Suppressor macrophage treated with lipopolysaccharide for 4 hours (primary cell): ENCODE data around the gene RBM25.
"Not testable (repeated sequence)": the region's sequence is repeated elsewhere in the genome, so short reads cannot be mapped to it uniquely, and the experiment has no call there.

Experiments used
- DNase-seq: peaks from one replicate; pipeline ENCODE4 v3.0.0-alpha.2; 2020

The RBM25 gene

DNA sequence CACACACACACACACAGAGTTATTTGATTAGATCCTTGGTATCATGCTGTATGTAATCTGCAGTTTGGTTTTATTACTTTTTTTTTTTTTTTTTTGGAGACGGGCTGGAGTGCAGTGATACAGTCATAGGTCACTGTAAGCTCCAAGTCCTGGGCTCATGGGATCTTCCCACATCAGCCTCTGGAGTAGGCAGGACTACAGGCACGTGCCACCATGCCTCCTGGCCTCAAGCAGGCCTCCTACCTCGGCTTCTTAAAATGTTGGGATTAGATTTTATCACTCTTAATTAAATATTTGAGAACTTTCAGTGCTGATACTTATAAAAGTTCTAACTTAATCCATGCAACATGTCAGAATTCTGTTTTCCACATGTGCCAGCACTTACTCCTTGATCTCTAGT, 46.7 kb downstream of the RBM25 start:
- no peak for DNase-seq

DNA sequence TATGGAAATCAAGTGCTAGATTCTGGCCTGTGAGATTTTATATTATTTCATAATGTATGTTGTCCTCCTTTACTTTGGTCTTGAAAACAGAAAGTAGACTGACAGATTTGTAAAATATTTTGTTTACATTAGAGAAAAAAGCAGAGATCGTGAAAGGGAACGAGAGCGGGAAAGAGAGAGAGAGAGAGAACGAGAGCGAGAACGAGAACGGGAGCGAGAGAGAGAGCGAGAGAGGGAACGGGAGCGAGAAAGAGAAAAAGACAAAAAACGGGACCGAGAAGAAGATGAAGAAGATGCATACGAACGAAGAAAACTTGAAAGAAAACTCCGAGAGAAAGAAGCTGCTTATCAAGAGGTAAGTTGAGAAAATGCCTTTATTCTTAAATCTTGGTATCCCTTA, 47.4 kb downstream of the RBM25 start:
- DNase-seq = no peak

DNA sequence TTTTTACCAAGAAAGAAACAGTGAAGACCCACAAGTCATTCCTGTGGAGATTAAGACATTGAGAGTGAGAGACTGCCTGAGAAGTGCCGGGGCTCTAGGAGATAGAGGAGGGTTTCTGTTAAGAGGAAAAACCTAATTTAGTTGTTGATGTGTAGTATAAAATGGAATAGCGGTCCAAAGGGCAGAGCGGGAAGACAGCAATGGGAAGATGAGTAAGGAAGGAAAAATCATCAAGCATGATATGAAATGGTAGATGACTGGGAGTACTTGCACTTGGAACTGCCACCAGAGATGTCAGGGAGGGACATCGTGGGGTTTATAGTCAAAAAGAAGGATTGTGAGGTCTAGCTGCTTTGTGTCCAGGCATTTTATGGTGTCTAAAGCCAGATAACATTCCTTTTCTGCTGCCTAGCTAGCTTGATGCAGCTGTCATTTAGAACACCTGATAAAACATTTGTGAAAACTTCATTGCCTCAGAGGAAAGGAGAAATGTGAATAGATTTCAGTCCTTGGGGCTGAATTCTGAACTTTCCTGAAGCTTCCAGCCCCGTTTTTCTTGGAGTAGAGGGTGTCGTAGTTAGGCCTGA, 57.8 kb downstream of the RBM25 start:
- DNase-seq = no peak

DNA sequence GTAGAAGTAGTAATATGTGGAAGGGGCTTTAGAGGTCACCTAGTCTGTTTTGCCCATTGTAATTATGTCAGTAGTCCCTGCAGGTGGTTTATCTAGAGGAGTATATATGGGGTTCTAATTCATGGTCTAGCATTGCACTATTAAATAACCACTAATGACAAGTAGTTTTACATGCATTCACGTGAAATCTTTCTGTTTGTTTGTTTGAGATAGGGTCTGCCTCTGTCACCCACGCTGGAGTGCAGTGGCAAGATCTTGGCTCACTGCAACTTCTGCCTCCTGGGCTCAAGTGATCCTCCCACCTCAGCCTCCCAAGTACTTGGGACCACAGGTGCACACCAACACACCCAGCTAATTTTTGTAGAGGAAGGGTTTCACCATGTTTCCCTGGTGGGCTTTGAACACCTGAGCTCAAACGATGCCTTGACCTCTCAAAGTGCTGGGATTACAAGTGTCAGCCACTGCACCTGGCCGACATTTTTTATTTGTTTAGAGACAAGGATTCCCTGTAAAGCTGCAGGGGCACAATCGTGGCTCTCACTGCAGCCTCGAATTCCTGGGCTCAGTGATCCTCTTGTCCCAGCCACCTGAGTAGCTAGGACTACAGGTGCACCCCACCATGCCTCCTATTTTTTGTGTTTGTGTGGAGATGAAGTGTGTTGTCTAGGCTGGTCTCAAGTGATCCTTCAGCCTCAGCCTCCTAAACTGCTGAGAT, 66.0 kb downstream of the RBM25 start:
- no peak for DNase-seq

DNA sequence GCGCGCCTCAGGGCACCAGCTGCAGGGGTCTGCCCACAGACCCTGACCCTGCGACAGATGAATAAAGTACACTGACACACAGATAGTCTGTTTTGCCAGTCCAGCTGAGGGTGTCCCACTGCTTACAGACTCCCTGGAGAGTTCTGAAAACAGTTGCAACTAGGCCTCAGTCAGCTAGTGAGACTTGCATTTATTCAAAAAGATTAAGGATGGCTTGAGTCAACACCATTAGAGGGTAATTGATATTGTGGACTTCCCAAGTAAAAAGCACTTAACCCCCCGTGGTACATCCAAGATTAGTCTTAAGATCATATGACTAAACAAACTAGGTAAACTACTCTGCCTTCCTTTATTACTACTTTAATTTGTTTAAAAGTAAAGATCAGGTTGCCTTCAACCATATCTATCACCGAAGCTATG, 66.8 kb downstream of the RBM25 start:
- DNase-seq = no peak

DNA sequence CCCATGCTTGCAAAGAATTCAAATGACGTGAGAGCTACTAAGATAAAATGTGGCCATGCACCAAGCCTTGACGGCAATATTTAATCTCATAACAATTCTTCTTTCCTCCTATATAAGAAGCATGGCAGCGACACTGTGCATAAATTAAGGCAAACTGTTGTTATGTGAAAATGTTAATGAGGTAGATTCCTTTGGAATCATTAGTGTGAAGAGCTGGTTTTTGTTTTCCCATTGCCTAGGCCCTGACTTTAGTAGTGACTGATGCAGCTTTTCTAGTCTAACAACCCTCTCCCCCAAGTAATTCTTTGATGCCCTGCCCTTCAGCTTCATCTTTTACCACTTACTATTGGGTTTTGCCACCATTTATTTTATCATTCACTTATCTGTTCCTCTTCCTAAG, 67.4 kb downstream of the RBM25 start:
- DNase-seq = no peak

DNA sequence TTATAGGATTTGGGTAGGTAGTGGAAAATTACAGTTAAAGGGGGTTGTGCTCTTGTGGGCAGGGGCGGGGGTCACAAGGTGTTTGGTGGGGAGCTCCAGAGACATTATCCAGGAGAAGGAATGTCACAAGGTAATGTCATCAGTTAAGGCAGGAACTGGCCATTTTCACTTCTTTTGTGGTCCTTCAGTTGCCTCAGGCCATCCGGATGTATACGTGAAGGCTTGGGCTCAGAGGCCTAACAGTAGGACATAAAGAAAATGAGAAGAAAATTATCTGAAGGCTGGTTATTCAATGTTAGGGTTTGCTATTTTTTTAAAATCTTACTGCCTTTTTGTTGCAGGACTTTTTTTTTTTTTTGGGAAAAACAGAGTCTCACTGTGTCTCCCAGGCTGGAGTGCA, 75.5 kb downstream of the RBM25 start:
- no peak for DNase-seq

DNA sequence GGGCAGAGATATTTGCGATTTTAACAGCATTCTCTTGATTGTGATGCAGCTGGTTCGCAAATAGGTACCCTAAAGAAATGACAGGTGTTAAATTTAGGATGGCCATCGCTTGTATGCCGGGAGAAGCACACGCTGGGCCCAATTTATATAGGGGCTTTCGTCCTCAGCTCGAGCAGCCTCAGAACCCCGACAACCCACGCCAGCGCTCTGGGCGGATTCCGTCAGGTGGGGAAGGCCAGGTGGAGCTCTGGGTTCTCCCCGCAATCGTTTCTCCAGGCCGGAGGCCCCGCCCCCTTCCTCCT, 77.7 kb downstream of the RBM25 start:
- no peak for DNase-seq

DNA sequence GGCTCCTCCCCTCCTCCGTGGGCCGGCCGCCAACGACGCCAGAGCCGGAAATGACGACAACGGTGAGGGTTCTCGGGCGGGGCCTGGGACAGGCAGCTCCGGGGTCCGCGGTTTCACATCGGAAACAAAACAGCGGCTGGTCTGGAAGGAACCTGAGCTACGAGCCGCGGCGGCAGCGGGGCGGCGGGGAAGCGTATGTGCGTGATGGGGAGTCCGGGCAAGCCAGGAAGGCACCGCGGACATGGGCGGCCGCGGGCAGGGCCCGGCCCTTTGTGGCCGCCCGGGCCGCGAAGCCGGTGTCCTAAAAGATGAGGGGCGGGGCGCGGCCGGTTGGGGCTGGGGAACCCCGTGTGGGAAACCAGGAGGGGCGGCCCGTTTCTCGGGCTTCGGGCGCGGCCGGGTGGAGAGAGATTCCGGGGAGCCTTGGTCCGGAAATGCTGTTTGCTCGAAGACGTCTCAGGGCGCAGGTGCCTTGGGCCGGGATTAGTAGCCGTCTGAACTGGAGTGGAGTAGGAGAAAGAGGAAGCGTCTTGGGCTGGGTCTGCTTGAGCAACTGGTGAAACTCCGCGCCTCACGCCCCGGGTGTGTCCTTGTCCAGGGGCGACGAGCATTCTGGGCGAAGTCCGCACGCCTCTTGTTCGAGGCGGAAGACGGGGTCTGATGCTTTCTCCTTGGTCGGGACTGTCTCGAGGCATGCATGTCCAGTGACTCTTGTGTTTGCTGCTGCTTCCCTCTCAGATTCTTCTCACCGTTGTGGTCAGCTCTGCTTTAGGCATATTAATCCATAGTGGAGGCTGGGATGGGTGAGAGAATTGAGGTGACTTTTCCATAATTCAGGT, 78.3 kb downstream of the RBM25 start, which contains the start of gene PSEN1:
Gene PSEN1 (plus strand): TSS at position 121 of the 839 bp plus-strand sequence. CDS start 11,513 bp downstream, outside the sequence.
- peak; percentile 98 for DNase-seq

DNA sequence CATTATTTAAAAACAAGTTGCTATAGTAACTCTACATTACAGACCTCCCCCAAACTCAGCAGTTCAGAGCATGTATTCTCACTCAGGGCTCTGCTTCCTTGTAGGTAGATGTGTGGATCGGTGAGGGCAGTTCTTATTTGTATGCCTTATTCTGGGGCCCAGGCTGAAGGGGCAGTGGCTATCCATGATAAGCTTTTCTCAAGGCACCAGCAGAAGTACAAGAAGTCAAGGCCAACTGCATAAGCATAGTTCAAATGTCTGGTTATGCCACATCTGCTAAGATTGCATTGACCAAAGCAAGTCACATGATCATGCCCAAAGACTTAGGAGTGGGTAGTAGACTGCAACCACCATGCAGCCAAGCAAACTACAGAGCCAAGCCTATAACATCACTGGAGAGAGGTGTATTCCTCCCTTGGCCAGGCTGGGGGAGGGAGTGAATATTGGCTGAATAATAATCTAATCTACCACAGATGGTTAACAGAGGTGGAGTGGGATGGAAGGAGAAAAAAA, 82.5 kb downstream of the RBM25 start:
- peak; percentile 8 for DNase-seq

DNA sequence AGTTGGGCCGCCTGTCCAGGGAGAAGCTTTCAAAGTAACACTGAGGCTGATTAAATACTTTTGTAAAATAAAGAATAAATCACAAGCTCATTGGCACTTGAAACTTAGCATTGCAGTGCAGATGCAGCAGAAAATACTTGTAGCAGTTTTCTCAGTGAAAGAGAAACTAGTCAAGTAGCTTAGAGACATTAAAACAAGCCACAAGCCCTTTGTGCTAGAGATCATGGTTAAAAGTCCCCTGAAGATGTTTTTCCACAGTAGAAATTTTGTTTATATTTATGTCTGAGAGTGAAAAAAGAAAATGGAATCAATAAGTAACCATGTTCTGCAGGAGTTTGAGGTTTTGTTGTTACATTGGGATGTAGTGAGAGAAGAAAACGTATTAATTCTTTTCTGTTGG, 83.9 kb downstream of the RBM25 start:
- no peak for DNase-seq

DNA sequence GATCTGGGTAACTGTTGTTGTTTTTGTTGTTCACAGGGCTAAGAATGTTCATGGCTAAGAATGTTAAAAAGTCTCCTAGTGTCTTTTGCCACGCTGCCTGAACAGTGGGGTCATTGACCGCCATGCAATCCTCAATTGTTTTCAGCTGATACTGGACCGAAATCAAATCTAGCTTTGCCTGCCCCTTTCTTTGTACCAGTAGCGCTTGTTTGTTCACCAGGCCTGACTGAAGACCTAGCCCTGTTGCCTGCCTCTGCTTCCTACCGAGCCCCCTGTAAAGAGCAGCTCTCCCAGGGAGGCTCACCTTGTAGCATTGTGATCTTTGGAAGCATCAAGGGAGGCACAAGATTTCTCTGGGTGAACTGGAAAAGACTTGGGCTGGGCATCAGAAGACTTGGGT, 84.7 kb downstream of the RBM25 start:
- DNase-seq = no peak

DNA sequence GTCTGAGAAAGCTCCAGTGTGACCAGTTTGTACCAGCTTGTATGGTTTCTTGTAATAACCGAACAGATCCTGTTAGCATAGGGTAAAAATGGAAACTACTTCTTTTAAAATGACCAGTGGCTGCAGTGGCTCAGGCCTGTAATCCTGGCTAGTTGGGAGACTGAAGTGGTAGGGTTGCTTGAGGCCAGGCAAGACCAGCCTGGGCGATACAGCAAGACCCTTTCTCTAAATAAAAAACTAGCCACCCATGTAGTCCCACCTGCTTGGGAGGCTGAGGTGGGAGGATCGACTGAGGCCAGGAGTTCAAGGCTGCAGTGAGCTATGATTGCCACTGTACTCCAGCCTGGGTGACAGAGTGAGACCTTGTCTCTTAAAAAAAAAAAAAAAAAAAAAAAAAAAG, 85.3 kb downstream of the RBM25 start:
- DNase-seq = no peak

DNA sequence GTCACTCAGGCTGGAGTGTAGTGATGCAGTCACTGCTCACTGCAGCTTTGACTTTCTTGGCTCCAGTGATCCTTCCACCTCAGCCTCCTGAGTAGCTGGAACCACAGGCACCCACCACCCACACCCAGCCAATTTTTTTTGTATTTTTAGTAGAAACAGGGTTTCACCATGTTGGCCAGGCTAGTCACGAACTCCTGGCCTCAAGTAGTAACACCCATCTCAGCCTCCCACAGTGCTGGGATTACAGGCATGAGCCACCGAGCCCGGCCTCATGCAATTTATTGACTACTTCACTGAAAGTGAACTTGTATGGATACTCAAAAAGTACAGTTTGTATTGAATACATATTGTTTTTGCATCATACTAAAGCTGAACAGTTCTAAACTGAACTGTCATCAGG, 87.0 kb downstream of the RBM25 start:
- DNase-seq = no peak

DNA sequence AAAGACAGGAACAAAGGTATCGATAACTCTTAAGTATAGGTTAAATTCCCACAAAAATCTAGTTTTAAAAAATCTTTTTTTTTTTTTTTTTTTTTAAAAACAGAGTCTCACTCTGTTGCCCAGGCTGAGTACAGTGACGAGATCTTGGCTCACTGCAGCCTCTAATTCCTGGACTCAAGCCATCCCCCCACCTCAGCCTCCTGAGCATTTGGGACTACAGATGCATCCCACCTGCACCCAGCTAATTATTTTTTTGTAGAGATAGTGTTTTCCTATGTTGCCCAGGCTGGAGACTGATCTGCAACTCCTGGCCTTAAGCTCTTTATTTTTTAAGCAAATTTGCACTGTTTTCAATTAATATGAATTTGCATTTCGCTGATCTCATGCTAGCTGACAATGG, 87.8 kb downstream of the RBM25 start:
- no peak for DNase-seq

DNA sequence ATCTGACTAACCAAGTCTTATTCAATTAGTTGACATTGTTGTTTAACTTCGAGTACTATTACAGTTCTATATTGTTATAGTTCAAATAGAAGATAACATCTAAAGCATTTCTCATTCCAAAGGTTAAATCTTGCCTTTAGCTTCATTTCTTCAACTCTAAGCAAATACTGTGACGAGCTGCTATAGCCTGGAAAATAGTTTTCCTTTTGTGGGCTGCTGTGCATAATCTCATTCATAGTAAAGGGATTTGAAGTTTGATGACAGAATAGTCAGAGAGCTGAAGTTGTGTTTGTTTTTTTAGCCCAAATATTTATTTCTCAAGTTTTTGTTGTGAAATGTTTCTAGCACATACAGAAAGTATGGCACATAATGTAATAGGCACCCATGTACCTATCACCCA, 91.4 kb downstream of the RBM25 start:
- DNase-seq = no peak

DNA sequence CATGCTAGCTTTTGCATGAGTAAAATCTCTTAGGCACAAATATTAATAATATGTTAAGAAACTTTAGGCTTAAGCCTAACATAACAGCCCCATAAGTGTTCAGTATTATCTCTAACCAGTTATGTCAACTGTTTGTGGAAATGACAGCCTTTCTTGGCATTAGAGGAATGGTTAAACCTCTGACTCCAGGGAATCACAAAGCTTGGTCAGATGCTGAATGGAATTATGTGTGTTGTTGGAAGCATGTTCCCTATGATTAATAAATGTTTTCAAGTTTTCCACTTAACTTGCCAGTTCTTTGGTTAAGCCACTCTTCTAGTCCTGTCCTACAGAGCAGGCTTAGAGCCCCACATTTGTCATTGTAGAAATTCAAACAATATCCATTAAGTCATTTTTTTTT, 94.9 kb downstream of the RBM25 start:
- DNase-seq = no peak

DNA sequence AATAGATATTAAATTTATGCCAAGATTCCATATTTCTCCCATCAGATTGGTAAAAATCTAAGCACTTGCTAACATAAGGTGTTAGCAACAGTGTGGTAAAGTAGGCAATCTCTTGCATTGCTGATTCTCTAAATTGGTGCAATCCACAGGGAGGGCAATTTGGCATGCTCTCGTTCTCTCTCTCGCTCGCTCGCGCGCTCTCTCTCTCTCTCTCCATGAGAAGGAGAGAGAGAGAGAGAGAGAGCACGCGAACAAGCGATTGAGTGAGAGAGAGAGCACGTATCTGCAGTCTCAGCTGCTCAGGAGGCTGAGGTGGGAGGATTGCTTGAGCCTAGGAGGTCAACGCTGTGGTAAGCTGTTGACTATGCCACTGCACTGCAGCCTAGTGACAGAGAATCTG, 103.9 kb downstream of the RBM25 start:
- no peak for DNase-seq

DNA sequence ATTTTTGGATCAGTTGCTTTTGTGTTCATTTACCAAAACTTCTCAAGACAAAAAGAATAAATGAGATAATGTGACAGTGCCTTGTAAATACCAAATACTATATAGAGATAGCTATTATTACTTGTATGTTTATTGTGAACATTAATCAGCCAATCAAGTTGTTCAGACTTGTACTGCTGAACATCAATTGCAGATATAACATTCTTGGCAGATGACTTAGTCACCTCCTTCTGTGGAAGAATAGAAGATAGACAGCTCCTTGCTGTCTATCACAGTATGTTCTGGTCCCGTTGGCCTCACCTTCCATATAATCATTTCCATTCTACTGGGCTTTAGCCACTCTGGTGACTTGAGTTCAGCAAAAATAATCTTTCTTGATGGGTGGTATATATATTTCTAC, 108.1 kb downstream of the RBM25 start:
- DNase-seq = no peak

DNA sequence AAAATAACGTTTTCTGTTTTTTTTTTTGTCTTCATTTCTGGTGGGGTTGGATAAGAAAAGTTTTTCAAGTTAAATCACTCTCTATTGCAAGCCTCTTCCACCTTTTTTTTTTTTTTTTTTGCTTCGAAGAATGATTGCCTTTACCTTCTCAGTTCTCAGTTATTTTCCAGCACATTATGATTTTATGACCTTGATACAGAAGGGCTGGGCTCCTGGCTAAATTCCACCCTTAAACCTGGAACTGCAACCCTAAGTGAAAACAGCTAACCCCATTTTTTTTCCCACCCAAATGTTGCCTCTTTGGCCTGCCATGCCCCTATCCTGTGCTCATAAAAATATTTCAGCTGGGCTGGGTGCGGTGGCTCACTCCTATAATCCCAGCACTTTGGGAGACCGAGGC, 109.4 kb downstream of the RBM25 start:
- DNase-seq = no peak

DNA sequence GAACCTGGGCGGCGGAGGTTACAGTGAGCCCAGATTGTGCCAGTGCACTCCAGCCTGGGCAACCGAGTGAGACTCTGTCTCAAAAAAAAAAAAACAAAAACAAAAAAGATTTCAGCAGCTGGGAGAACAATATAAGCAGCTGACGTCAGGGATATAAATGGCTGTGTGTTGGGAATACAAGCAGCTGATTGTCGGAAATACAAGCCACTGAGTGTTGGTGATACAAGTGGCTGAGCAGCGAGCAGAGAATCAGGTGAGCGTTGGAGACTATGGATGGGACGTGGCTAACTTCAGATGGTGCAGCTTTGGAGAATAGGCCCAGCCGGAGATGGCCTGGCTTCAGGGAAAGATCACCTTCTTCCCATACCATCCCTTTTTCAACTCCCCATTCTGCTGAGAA, 109.9 kb downstream of the RBM25 start:
- DNase-seq = no peak

DNA sequence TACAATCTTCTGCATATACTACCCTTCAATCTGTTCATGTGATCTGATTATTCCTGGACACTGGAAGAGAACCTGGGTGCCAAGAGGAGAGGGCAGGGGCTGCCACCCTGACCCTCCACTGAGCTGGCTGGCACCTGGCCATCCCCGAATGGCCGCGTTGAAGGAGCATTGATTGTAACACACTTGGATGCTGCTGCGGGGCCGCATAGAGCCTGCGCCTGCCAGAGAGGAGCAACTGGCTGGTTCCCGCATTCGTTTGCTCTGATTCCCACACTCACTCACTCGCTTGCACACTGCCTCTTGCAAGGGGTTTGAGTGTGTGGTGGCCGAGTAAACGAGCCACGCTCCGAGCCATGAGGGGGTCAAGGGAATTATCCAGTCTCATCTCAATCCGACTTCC, 110.4 kb downstream of the RBM25 start:
- no peak for DNase-seq

DNA sequence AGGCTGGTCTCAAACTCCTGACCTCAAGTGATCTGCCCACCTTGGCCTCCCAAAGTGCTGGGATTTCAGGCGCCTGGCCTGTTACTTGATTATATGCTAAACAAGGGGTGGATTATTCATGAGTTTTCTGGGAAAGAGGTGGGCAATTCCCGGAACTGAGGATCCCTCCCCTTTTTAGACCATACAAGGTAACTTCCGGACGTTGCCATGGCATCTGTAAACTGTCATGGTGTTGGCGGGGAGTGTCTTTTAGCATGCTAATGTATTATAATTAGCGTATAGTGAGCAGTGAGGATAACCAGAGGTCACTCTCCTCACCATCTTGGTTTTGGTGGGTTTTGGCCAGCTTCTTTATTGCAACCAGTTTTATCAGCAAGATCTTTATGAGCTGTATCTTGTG, 111.5 kb downstream of the RBM25 start:
- not testable (repeated sequence) for DNase-seq

DNA sequence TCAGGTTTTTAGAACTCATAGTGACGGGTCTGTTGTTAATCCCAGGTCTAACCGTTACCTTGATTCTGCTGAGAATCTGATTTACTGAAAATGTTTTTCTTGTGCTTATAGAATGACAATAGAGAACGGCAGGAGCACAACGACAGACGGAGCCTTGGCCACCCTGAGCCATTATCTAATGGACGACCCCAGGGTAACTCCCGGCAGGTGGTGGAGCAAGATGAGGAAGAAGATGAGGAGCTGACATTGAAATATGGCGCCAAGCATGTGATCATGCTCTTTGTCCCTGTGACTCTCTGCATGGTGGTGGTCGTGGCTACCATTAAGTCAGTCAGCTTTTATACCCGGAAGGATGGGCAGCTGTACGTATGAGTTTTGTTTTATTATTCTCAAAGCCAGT, 112.4 kb downstream of the RBM25 start:
- no peak for DNase-seq
